ENCODE measurements around the gene RAD51B.
"Not testable (repeated sequence)": the region's sequence is repeated elsewhere in the genome, so short reads cannot be mapped to it uniquely, and the experiment has no call there.

The RAD51B gene

DNA sequence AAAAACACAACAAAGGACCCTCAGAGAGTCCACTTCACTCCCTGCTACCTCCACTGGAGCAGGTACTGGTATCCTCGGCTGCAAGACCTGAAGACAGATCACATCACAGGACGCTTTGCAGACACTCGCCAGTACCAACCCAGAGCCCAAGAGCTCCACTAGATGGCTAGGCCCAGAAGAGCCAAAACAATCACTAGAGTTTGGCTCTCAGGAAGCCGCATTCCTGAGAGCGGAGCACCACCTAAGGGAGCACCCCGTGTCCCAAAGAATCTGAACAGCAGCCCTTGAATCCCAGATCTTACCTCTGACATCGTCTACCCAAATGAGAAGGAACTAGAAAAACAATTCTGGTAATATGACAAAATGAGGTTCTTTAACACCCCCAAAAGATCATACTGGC, 399.8 kb downstream of the RAD51B start:
- DNase-seq: no peak

GRCh38 chr14:68221046-68221445, 401.5 kb downstream of the RAD51B start:
- not testable (repeated sequence) for DNase-seq

GRCh38 chr14:68222154-68222553, 402.6 kb downstream of the RAD51B start:
- DNase-seq: no peak

GRCh38 chr14:68222726-68223125, 403.1 kb downstream of the RAD51B start:
- no peak for DNase-seq

GRCh38 chr14:68223631-68224030, 404.1 kb downstream of the RAD51B start:
- DNase-seq: no peak

DNA sequence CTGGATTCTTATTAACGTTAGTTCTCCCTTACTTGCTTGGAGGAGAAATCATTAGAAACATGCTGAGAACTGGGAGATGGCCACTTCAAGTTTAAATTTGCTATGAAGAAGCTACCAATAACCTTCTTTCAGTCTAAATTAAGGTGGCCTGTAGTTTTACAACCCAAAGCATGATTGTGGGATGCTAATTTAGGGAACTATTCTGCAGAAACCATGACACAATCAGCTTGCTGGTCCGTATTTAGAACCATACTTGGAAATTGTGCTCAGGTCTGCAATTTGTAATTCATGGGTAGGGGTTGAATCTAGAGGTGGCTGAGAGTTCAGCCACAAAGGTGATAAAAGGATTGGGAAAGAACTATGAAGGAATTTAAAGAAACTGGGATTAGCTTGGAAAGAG, 405.7 kb downstream of the RAD51B start:
- DNase-seq: no peak

- DNase-seq: no peak
Measured at GRCh38 chr14:68226523-68226922, 406.9 kb downstream of the RAD51B start.

DNA sequence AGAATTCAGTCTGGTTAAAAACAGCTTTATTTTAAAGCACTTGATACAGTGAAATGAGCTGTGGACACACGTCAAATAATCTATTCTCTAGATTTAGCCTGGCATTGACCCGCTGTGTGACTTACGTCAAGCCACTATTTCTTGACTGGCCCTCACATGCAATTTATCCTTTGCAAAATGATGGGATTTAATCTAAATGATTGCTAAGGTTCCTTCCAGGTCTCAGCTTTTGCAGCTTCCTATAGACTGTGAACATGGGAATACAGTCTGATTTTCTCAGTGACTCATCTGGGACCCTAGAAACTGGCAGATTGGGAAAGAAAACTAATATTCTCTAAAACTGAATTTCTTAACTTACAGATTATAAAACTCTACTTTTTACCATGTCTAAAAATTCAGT, 409.1 kb downstream of the RAD51B start:
- no peak for DNase-seq

- no peak for DNase-seq
Measured at GRCh38 chr14:68229423-68230100, 410.0 kb downstream of the RAD51B start.

DNA sequence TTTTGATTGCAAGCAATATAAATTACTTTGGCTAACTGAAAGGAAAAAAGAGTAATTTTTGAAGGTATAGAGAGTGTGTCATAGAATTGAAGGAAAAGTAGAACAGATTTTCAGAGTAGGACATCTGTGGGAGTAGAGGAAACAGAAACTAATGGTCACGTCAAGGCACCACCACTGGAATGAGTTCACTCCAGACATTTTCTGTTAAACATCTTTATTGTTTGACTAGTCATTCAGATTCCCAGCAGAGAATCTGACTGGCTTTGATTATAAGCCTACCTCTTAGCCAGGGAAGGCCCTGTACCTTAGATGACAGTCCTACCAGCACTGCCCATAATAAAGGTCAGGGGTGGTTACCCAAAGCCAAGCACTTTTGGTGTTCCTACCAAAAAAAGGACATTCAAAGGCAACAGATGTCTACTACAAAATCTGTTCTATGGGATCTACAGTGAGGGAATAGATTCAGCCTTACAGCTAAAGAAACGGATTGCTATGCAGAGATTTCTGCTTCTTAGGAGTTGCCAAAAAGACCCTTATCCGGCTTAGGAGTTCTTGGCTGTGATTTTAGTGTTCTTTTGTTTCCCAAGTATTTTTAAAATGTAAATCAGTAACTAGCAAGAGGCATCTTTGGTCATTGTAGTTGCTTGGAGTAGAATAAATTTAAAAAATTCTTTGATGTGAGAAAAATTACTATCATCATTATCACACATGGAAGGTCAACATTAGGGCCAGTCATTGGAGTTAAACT, 410.8 kb downstream of the RAD51B start:
- DNase-seq: no peak

- no peak for DNase-seq
Measured at GRCh38 chr14:68230950-68231717, 411.6 kb downstream of the RAD51B start.

- DNase-seq: no peak
Measured at GRCh38 chr14:68231898-68232297, 412.3 kb downstream of the RAD51B start.

GRCh38 chr14:68232300-68233055, 412.9 kb downstream of the RAD51B start:
- peak; percentile 79 for DNase-seq

GRCh38 chr14:68233101-68233784, 413.7 kb downstream of the RAD51B start:
- no peak for DNase-seq

- DNase-seq: no peak
Measured at GRCh38 chr14:68234101-68234905, 414.7 kb downstream of the RAD51B start.

GRCh38 chr14:68235011-68235410, 415.4 kb downstream of the RAD51B start:
- DNase-seq: no peak

- no peak for DNase-seq
Measured at GRCh38 chr14:68236582-68237458, 417.2 kb downstream of the RAD51B start.

DNA sequence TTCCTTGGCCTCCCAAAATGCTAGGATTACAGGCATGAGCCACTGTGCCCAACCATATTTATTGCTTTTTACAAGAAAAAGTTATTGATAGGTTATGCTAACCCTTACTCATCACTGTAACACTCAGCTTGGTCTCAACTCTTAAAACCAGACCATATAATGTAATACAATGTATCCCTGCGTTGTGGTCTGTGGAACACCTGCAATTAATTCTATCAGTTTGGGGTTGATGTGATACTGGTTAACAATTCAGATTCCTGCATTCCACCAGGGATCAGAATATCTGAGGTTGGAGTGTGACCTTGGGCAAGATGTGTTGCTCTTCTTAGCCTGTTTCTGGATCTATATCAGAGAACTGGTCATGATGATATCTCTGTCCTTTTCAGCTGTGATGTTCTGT, 419.0 kb downstream of the RAD51B start:
- DNase-seq: no peak

DNA sequence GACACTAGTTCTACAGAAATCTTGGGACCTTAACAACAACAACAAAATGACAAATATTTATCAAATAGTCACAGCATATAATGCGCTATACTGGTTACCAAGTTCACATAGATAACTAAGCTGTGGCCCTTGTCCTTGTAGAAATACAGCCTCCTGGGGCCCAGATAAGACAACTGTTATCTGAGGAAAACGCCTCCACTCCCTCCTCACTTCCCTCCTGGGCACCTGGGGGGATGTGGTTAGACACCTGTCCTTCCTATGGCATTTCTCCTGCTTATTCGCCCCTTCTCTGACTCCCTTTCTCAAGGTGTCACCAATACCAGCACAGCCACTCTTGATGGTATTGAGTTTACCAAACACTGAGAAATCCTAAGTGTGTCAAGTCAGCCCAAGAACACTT, 419.4 kb downstream of the RAD51B start:
- DNase-seq: no peak

GRCh38 chr14:68239988-68240771, 420.6 kb downstream of the RAD51B start:
- no peak for DNase-seq

All from femur (tissue), 1 donor.